Ureter (tissue), 1 donor: Measurements from ENCODE around the gene SRM. TPM values are rescaled to one million over a fixed set of nuclear protein-coding genes. Genes with fewer than 3 reads are reported as not detected.
"Not testable (repeated sequence)": the region's sequence is repeated elsewhere in the genome, so short reads cannot be mapped to it uniquely, and the experiment has no call there.

ENCODE experiments used
- DNase-seq: peaks from one replicate; pipeline ENCODE4 v3.0.0-alpha.2; 2020; ENCODE audit warnings: low spot score
- total RNA-seq: library from RNA; stranded (reverse); gene quantifications from one replicate; pipeline ENCODE4 v1.2.4, GENCODE V29; 2023
- donor health status: DM: yes; HTN: yes; CAD: no.

SRM gene
- total RNA-seq: 72.6 TPM

DNA sequence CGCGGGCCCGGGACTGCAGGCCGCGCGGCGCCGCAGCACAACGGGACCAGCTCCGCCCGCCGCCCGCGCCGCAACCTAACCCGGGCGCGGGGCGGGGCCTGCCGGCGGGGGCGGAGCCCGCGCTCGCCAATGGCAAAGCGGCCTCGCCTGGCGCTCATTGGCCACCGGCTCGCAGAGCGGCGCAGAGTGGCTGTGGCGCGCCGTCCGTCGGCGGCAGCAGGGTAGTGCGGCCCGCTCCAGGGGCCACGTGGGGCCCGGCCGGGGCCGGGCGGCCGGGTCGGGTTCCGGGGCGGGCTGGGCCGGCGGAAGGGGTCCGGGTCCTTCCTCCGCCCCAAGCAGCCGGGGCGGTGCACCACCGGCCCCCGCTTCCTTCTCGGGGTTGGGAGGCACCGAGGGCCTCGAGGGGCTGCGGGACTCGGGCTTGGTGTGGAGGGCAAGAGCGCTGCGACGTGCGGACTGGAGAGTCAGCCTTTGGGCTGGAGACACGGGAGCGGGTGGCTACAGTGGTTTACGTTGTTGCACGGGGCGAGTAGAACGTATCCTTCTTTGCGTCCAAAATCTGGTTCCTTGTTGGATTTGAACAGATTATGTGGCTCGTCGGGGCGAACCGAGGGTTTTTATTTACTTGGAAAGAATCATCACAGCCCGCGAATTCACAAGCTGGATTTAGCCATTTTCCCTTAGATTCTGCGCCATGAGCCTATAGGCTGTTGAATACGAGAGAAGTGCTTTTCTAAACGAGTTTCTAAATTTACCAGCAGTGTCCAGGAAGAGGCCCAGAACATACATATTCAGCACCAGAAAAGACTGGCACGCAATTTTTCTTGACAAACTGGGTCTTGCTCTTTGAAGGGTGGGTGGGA lies at the start of gene SRM:
TSS of gene SRM (minus strand) at position 51 of the 863 bp plus-strand sequence. CDS start 75 bp downstream, outside the sequence.
- peak; percentile 90 for DNase-seq

DNA sequence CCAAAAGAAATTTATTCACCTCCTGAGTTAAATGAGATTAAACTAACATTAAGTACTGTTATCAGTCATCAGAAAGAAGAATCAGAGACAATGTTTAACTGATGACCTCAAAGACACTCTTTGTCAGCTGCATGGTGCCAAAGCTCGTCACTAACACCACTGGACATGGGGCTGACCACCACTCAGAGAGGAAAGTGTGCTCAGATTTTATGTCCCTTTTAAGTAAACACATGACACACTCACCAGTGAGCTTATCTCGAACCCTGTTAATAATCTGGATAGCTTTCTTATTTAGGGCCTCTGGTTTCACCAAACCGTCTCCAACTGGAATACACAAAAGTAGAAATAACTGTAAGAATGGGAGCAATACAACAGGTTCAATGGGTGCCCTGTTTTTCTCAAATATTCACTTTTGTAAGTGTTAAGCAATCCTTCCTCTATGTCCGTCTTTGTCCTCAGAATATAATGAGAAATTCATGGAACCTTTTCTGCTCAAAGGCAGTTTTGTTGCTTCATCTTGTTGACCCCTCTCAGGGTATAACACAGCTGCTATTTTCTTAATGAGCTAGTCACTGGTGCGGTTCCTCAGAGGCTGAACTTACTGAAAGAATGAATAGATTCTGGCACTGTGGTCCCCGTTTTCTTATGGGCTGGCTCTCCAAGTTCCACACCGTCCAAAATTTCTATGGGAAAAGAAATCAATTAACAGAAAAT lies 49.4 kb upstream of the SRM start:
- DNase-seq: no peak

DNA sequence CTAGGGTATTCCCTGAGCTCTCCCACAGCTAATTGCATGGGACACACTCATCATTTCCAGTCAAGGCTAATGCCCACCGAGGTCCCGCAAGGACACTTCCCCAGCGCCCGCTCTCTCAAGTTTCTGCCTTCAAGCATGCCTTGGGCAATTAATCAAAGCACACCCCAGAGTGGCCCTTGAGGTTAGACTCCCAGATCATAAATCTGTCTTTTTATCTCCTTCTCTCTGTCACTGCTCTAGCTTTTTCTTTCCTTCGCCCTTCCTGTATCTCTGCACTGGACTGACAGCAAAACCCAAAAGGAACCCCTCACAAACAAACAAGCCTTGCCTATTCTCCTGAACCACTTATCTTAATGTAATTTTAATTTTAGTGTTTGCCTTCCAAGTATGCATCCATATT lies 47.8 kb upstream of the SRM start:
- DNase-seq: no peak

- no peak for DNase-seq
Observed at GRCh38 chr1:11105586-11105985, 45.8 kb upstream of the SRM start.

- DNase-seq: no peak
Observed at GRCh38 chr1:11101347-11101746, 41.5 kb upstream of the SRM start.

DNA sequence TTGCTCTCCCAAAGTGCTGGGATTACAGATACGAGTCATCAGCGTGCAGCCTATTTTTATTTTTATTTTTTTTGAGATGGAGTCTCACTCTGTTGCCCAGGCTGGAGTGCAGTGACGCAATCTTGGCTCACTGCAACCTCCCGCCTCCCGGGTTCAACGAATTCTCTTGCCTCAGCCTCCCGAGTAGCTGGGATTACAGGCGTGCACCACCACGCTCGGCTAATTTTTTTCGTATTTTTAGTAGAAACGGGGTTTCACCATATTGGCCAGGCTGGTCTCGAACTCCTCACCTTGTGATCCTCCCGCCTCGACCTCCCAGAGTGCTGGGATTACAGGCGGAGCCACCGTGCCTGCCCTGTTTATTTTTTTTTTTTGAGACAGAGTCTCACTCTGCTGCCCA lies 41.0 kb upstream of the SRM start:
- DNase-seq: not testable (repeated sequence)

- DNase-seq: no peak
Observed at GRCh38 chr1:11100149-11100493, 40.3 kb upstream of the SRM start.

DNA sequence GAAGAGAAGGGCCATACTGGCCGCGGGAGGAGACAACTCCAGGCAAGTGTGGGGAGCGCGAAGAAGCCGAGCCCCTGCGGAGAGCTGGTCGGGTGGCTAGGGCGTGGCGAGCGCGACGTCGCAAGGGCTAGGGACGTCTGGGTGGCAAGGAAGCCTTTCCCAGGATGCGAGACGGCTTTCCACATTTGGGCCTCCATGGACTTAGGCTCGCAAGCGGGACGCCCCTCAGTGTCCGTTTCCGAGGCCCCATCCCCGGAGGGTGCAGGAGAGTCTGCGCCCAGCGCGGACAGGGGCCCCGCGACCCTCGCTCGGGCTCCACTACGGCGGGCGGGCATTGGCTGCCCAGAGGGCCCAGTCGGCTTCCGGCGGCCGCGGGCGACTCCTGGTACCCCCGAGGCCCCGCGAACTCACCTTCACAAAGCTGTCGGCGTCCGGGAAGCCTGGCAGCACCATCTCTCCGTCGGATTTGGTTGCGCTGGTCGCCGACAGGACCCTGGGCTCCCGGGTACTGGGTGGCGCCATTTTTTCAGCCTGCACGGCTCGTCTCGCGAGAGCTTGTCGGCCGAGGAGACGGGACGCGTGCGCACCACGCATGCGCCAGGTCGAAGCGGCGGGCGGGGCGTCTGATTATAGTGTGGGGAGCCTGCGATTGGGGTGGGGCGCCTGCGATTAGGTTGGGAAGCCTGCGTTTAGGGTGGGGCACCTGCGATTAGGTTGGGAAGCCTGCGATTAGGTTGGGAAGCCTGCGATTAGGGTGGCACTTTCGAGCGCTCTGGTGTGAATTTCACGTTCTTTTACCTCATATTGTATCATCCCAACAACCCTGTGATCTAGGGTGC lies 39.7 kb upstream of the SRM start, which contains the start of gene EXOSC10:
TSS of gene EXOSC10 (minus strand) at position 560 of the 839 bp plus-strand sequence. CDS start at position 522, 38 bp downstream.
- peak; percentile 95 for DNase-seq

- no peak for DNase-seq
Observed at GRCh38 chr1:11098931-11099309, 39.1 kb upstream of the SRM start.

- DNase-seq: not testable (repeated sequence)
Observed at GRCh38 chr1:11083784-11084183, 24.0 kb upstream of the SRM start.

DNA sequence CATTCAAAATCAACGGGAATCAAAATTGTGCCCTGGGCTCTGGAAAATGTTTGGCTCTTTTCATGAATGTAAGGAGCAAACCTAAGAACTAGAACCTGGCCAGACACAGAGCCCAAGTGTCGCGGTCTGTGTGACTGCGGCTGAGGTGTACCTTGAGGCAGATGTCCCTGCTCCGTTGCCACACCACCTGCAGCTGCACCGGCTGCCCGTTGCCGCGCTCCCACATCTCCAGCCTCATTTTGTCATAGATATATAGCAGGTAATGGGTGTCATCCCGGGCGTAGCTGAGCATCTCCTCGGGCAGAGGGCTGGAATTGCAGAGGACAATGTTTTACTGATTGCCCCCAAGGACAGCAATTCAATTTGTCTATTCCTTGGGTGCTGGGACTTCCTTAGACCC lies 21.1 kb upstream of the SRM start:
- peak; percentile 20 for DNase-seq

GRCh38 chr1:11078631-11079030 lies 18.8 kb upstream of the SRM start:
- DNase-seq: peak; percentile 13

- DNase-seq: not testable (repeated sequence)
Observed at GRCh38 chr1:11073398-11073797, 13.6 kb upstream of the SRM start.

DNA sequence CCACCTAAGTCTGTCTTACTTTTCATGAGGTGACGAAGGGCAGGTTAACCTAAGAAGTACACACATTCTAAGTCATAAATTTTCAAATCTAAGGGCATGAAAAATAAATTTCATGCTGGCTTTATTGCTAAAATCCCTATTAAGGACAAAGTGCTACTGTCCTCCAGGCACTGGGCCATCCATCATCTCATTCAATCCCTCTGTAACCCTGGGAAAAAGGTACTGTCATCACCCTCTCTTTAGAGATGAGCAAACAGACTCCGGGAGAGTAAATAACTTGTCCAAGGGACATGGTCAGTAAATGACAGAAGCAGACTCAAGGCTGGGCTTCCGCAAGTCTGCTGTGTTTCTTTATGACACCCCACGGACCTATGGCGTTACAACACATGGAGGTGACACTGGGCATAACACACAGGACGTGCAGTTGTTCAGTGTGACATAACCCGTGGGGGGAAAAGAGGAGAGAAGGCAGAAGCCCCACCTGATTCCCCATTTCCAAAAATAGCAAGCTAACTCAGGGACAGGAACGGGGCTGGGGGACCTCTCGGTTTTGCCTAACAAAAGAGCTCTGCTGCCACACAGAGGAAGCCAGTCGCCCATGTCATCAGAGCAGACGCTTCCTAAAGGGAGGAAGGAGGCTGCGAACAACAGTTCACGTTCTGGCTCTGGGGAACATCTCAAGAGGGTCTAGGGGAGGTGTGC lies 12.5 kb upstream of the SRM start:
- no peak for DNase-seq

DNA sequence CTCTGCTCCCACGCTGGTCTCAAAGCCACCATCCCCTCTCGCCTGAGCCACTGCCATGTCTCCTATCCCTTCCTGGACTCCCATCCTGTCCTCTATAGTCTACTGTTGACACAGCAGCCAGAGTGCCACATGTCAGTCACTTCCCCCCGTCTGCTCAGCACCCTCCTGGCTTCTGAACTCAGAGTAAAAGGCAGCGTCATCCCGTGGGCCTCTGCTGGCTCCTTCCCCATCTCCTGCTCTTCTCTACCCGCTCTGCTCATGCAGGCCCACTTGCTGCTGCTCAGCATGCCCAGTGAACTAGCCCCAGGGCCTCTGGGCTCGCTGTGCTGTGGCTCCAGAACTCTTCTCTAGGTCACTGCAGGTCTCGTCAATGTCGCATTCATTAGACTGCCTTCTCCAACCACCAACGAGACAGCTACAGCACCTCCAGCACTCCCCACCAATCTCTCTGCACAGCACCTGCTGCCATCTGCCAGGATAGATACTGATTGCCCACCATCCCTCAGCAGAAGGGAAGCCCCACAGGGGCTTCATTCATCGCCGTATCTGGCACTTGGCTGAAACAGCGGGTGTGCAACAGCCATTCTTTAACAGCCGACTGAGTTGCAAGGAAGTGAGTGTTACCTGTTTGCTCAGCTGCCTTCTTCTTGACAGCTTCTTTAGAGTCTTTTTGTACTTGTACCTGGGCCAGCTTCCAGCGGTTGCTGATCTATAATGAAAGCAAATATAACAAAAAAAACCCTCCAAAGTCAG lies 11.8 kb upstream of the SRM start:
- no peak for DNase-seq

DNA sequence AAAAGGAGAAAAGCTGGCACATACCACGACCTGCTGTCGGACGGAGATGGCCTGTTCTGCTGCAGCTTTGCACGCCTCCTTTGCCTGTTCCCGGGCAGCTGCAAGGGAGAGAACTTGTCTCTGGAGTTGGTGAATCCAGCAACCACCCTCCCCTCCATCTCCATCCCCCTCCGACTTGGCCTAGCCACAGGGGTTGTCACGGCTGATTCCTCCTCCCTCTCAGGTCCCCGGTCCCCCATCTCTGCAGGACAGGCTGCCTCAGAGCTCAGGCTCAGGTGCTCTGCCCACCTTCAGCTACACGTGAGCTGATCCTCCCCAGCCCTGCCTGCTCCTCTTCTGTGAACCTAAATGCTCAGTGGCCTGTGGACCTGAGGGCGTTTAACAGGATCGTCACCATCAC lies 11.1 kb upstream of the SRM start:
- DNase-seq: peak; percentile 32

GRCh38 chr1:11068600-11069473 lies 9.0 kb upstream of the SRM start:
- peak; percentile 1 for DNase-seq

DNA sequence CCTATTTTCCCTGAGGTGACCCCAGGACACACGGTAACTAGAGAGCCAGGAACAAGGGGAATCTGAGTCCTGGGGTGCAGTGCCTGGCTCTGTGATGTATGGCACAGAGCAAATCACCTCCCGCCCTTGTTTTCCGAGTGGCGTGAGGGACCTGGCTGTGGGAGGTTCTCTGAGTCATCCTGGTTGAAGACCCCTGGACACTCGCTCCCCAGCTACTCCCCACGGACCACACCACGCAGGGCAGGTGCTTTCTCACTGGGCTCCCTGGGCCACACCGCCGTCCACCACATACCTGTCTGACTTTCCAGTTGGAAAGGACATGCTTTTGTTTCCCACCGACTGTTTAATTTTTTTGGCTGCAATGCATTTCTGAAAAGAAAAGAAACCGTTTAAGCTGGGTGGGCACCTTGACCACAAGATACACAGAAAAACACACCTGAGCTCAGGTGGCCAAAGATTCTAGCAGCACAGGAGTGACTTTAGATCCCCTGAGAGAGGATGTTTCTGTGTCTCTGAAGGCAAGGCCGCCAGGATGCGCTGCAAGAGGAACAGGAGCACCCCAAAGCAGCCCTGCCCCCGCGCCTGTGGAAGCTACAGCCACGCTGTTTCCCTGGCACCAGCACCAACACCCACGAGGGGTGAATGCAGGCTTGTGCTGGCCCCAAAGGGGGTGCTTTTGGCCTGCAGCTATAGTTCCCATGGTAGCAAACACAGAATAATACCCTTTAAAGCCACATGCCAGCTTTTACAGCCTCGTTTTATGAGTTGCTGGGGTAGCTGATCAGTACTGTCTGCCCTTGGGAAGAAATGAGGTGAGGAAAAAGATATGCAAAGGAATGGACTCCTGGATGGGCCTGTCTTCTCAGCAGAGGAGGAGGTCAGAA lies 8.1 kb upstream of the SRM start:
- DNase-seq: no peak

DNA sequence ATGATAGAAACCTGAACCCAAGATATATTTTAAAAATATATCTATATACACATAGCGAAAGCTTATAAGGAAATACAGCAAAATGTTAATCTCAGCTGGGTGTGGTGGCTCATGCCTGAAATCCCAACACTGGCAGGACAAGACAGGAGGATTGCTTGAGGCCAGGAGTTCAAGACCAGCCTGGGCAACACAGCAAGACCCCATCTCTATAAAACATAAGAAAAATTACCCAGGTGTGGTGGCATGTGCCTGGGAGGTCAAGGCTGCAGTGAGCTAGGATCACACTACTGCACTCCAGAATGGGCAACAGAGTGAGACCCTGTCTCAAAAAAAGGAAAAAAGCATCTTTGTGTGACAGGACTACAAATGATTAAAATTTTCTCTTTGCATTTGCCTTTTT lies 6.0 kb upstream of the SRM start:
- DNase-seq: no peak
